Measurements from ENCODE around the gene TSPAN11.

Gene TSPAN11

GRCh38 chr12:31015215-31015614 is 88.7 kb downstream of the TSPAN11 start:
- no peaks in the 10 kb centered on the region for H3K9me3 ChIP-seq
- H3K4me1 ChIP-seq, result peaks cover 6% of the 10 kb centered on the region; the same call in 1 of the 2 replicates
- H3K36me3 ChIP-seq, result no peaks in the 10 kb centered on the region
- no peak overlapping the region for H3K27ac ChIP-seq
- no peak for TF ChIP-seq Cebpa-rat (IDR thresholded peaks at IDR 0.05)
- H3K4me2 ChIP-seq, result no peak overlapping the region
- H3K9ac ChIP-seq, result no peak overlapping the region
- no peaks in the 10 kb centered on the region for H3K27me3 ChIP-seq
- no peak overlapping the region for H3K4me3 ChIP-seq
- no peaks in the 10 kb centered on the region for H4K20me1 ChIP-seq

- Histone ChIP-seq H4K20me1 (no peaks in the 10 kb centered on the region), H3K4me2 (no peak overlapping the region), H3K9ac (no peak overlapping the region), H3K9me3 (no peaks in the 10 kb centered on the region), H3K27me3 (no peaks in the 10 kb centered on the region), H3K4me3 (no peak overlapping the region), H3K36me3 (no peaks in the 10 kb centered on the region), H3K4me1 (peaks cover 6% of the 10 kb centered on the region; the same call in 1 of the 2 replicates), H3K27ac (no peak overlapping the region)
- TF ChIP-seq Cebpa-rat (IDR thresholded peaks at IDR 0.05), result no peak
Measured at GRCh38 chr12:31016057-31016456, 89.5 kb downstream of the TSPAN11 start.

- H3K27ac ChIP-seq, result no peak overlapping the region
Measured at GRCh38 chr12:31017535-31017934, 91.0 kb downstream of the TSPAN11 start.

GRCh38 chr12:31018106-31018789 is 91.7 kb downstream of the TSPAN11 start:
- Histone ChIP-seq H4K20me1 (no peaks in the 10 kb centered on the region), H3K27me3 (no peaks in the 10 kb centered on the region), H3K9ac (no peak overlapping the region), H3K4me2 (peak overlapping the region; percentile 11; the same call in 1 of the 2 replicates), H3K4me1 (peaks cover 6% of the 10 kb centered on the region; the same call in 1 of the 2 replicates), H3K4me3 (no peak overlapping the region), H3K9me3 (no peaks in the 10 kb centered on the region), H3K27ac (no peak overlapping the region), H3K36me3 (no peaks in the 10 kb centered on the region)
- TF ChIP-seq Cebpa-rat (IDR thresholded peaks at IDR 0.05), result no peak

More at GRCh38 chr12:31017535-31017934, 91.0 kb downstream of the TSPAN11 start:
- no peak for TF ChIP-seq Cebpa-rat (IDR thresholded peaks at IDR 0.05)
- Histone ChIP-seq H3K4me1 (peaks cover 6% of the 10 kb centered on the region; the same call in 1 of the 2 replicates), H3K36me3 (no peaks in the 10 kb centered on the region), H3K4me3 (no peak overlapping the region), H3K27me3 (no peaks in the 10 kb centered on the region), H3K4me2 (no peak overlapping the region), H3K9me3 (no peaks in the 10 kb centered on the region), H3K9ac (no peak overlapping the region), H4K20me1 (no peaks in the 10 kb centered on the region)

GRCh38 chr12:31018790-31019505 is 92.4 kb downstream of the TSPAN11 start:
- H3K4me1 ChIP-seq, result peaks cover 6% of the 10 kb centered on the region; the same call in 1 of the 2 replicates

GRCh38 chr12:31019561-31019960 is 93.0 kb downstream of the TSPAN11 start:
- Histone ChIP-seq H3K36me3 (no peaks in the 10 kb centered on the region), H3K4me3 (no peak overlapping the region), H3K9me3 (no peaks in the 10 kb centered on the region), H3K27ac (no peak overlapping the region), H3K4me2 (no peak overlapping the region), H3K27me3 (no peaks in the 10 kb centered on the region), H4K20me1 (no peaks in the 10 kb centered on the region), H3K4me1 (peaks cover 6% of the 10 kb centered on the region; the same call in 1 of the 2 replicates), H3K9ac (no peak overlapping the region)
- no peak for TF ChIP-seq Cebpa-rat (IDR thresholded peaks at IDR 0.05)

More at GRCh38 chr12:31018790-31019505, 92.4 kb downstream of the TSPAN11 start:
- Histone ChIP-seq H3K36me3 (no peaks in the 10 kb centered on the region), H3K4me2 (peak overlapping the region; percentile 11; the same call in 1 of the 2 replicates), H3K9ac (no peak overlapping the region), H4K20me1 (no peaks in the 10 kb centered on the region), H3K9me3 (no peaks in the 10 kb centered on the region), H3K27ac (no peak overlapping the region), H3K27me3 (no peaks in the 10 kb centered on the region), H3K4me3 (no peak overlapping the region)
- TF ChIP-seq Cebpa-rat (IDR thresholded peaks at IDR 0.05), result no peak

- no peaks in the 10 kb centered on the region for H3K9me3 ChIP-seq
- no peak overlapping the region for H3K4me2 ChIP-seq
- H3K4me1 ChIP-seq, result peaks cover 6% of the 10 kb centered on the region; the same call in 1 of the 2 replicates
- no peak for TF ChIP-seq Cebpa-rat (IDR thresholded peaks at IDR 0.05)
- no peak overlapping the region for H3K4me3 ChIP-seq
- no peaks in the 10 kb centered on the region for H3K27me3 ChIP-seq
- no peaks in the 10 kb centered on the region for H4K20me1 ChIP-seq
- H3K9ac ChIP-seq, result no peak overlapping the region
- H3K36me3 ChIP-seq, result no peaks in the 10 kb centered on the region
- H3K27ac ChIP-seq, result no peak overlapping the region
Measured at GRCh38 chr12:31019976-31020375, 93.4 kb downstream of the TSPAN11 start.

- Histone ChIP-seq H4K20me1 (no peaks in the 10 kb centered on the region), H3K4me2 (no peak overlapping the region), H3K9ac (no peak overlapping the region), H3K27ac (no peak overlapping the region), H3K4me3 (no peak overlapping the region), H3K9me3 (no peaks in the 10 kb centered on the region), H3K27me3 (no peaks in the 10 kb centered on the region), H3K4me1 (peaks cover 6% of the 10 kb centered on the region; the same call in 1 of the 2 replicates), H3K36me3 (no peaks in the 10 kb centered on the region)
- TF ChIP-seq Cebpa-rat (IDR thresholded peaks at IDR 0.05), result no peak
Measured at GRCh38 chr12:31020385-31021166, 94.0 kb downstream of the TSPAN11 start.

- H3K36me3 ChIP-seq, result no peaks in the 10 kb centered on the region
- H4K20me1 ChIP-seq, result no peaks in the 10 kb centered on the region
- no peak overlapping the region for H3K4me2 ChIP-seq
- no peaks in the 10 kb centered on the region for H3K9me3 ChIP-seq
- no peak overlapping the region for H3K27ac ChIP-seq
- no peak overlapping the region for H3K9ac ChIP-seq
- H3K27me3 ChIP-seq, result no peaks in the 10 kb centered on the region
- H3K4me1 ChIP-seq, result peaks cover 6% of the 10 kb centered on the region; the same call in 1 of the 2 replicates
- no peak for TF ChIP-seq Cebpa-rat (IDR thresholded peaks at IDR 0.05)
- no peak overlapping the region for H3K4me3 ChIP-seq
Measured at GRCh38 chr12:31021181-31021580, 94.6 kb downstream of the TSPAN11 start.

All from BLaER1 (cell line).